HG03342 (cell line): ENCODE results near the gene SH3BP4.

Source experiments
- ATAC-seq: cut with Tn5 transposase; IDR thresholded peaks from one replicate; pipeline ENCODE4 v1.9.1; 2021; ENCODE audit warnings: mild to moderate bottlenecking, moderate library complexity; ENCODE audit not compliant: unreplicated experiment

The SH3BP4 gene

GRCh38 chr2:234940527-234940926 is 11.3 kb upstream of the SH3BP4 start:
- no peak for ATAC-seq

GRCh38 chr2:234945339-234945873 is 6.4 kb upstream of the SH3BP4 start:
- no peak for ATAC-seq

DNA sequence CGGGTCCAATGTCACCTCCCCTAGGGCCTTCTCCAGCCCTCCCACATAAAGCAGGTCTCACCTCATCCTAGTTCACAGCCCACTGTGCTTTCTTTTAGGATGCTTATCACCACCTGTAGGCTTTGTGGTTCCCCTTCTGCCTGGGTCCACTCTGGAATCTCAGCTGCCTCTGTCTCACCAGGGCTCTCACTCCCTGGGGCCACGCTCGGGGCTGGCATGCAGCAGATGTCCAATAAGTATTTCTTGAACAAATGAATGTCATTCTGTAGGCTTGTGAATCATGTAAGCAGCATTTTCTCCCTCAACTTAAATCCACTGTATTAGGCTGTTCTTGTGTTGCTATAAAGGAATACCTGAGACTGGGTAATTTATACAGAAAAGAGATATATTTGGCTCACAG is 4.3 kb upstream of the SH3BP4 start:
- no peak for ATAC-seq

DNA sequence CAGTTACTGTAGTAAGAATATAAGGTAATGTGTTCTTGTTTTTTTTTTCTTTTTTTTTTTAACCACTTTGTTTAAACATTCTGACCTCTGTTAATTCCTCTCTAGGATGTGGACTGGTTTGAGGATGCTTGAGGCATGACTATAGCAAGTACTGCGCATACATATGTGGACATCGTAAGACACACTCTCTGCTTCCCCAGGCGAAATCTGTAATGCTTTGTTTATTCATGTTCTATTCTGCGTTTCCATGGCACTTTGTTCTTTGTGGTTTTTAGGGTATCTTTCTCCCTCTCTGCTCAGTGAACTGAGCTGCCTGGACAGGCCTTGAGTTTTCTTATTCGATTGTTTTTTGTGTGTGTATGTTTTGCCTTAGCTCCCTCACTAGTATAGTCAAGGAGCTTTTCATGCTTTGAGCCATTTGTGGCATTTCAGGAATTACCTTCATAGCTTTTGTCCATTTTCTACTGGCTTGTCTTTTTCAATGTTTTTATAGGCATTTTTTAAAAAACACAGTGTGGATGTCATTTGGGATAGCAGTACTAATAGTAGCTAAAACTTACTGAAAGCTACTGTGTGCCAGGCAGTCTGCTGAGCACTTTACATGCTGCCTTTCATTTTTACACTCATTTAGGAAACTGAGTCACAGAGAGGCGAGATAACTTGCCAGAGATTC is 1.9 kb upstream of the SH3BP4 start:
- ATAC-seq, result no peak

DNA sequence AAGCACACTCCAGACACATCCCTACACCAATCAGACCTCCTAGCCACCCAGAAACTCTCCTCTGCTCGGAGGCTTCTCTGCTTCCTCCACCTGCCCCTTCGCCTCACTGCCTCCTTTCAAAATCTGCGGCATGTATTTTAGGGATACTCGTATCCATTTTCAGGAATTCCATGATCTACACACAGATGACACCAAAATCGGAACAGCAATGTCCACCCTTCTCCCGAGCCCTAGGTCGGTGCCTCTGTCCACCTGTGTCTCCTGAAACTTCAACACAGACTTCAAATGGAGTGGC is 1.4 kb upstream of the SH3BP4 start:
- ATAC-seq, result no peak

DNA sequence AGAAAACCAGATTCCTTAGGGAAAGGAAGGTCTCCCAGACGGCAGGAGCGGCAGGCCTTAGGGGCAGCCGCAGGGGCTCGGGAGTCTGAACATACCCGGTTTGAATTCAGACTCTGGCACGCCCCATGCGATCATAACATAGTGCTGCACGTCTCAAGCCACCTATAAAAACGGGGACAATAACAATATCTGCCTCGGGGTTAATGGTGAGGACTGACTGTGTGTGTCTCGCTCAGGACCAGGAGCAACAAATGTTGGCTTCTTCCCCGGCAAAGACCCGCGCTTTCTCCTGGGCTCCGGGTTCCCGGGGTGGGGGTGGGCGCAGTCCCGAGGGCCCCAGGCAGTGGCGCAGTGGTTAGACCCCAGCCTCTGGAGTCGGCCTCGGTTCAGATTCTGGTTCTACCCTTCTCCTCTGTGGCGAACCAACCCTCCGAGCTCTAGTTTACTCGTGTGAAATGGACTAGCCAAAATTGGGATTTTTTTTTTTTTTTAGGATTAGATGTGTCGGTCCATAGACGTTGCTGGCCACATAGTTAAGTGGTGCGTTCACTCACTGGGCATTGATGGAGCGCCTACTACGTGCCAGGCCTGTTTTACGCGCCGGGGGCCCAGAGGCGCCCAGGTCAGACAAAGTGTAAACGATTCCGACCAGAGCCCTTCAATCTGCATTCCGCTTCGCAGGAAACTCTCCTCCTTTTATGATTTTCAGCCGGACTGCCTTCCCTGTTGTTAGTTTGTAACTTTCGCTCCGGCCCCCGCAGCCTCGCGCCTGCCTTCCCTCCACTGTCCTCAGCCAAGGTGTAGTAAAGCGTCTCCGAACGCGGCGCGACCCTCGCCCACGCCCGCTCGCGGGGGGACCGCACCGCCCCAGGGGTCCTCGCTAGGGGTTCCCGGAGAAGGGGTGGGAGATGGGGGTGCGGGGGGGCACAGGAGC is 820 bp upstream of the SH3BP4 start:
- no peak for ATAC-seq

DNA sequence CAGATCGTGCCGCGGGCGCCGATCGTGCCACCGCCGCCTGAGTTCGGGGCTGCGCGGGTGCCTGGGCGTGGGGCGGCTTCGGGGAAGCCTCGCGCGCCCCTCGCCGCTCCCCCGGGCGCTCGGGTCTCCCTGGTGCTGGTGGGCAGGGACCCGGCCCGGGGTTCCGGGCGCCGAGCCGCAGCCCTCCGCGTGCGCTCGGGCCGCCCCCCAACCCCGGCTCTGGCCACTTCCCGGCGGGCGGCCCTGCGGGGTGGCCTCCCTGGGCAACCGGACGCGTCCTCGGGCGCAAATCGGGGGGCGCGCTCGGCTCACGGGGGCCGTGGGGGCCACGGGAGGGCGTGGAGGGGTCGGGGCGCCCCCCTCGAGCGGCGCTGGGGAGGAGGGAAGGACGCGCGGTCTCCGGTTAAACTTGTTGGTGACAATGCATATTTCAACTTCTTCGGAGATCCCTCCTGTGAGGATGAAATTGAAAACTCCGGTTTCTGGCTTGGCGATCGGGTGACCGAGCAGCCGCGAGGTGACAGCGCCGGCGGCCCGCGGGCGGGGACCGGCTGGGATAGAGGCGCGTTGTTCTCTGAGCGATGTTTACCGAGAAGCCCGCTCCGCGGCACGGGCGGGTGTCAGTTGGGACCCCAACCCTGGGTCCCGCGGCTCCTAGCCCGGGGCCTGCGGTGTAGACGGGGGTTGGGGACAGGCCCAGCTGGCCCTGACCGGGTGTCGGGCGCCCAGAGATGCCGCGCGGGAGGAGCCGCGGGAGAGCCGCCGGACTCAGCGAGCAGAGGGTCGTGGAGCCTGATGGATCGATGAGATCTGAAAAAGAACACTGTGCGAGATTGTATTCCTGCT is 676 bp downstream of the SH3BP4 start:
- ATAC-seq, result no peak

- ATAC-seq, result no peak
Measured at GRCh38 chr2:234953116-234954031, 1.6 kb downstream of the SH3BP4 start.

GRCh38 chr2:234954551-234954992 is 2.8 kb downstream of the SH3BP4 start:
- ATAC-seq, result no peak

DNA sequence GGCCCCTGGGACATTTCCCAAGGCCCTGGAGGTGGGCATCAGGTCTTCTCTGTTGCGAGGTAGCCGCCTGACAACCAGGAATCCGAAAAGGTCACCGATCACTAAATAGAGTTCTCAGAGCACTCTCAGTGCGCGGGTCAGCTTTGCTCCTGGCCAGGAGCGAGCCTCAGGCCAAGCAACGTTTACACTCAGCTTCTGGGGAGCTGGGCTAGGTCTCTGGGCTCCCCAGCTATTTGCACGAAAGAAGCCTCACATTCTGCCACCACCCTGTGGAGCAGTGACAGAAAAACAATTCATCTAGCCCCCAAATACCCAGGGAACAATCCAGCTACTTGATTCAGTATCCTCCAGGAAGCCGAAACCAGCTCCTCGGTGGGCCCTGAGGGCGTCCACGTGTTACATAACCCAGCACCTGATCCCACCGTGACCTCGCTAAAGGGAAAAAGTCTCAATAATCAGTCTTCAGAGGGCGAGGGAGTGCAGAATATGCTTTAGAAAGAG is 3.3 kb downstream of the SH3BP4 start:
- ATAC-seq, result no peak

GRCh38 chr2:234955971-234956509 is 4.2 kb downstream of the SH3BP4 start:
- no peak for ATAC-seq

GRCh38 chr2:234957834-234958135 is 6.0 kb downstream of the SH3BP4 start:
- no peak for ATAC-seq

- ATAC-seq, result no peak
Measured at GRCh38 chr2:234958311-234958710, 6.5 kb downstream of the SH3BP4 start.

GRCh38 chr2:234958746-234959395 is 7.1 kb downstream of the SH3BP4 start:
- no peak for ATAC-seq

DNA sequence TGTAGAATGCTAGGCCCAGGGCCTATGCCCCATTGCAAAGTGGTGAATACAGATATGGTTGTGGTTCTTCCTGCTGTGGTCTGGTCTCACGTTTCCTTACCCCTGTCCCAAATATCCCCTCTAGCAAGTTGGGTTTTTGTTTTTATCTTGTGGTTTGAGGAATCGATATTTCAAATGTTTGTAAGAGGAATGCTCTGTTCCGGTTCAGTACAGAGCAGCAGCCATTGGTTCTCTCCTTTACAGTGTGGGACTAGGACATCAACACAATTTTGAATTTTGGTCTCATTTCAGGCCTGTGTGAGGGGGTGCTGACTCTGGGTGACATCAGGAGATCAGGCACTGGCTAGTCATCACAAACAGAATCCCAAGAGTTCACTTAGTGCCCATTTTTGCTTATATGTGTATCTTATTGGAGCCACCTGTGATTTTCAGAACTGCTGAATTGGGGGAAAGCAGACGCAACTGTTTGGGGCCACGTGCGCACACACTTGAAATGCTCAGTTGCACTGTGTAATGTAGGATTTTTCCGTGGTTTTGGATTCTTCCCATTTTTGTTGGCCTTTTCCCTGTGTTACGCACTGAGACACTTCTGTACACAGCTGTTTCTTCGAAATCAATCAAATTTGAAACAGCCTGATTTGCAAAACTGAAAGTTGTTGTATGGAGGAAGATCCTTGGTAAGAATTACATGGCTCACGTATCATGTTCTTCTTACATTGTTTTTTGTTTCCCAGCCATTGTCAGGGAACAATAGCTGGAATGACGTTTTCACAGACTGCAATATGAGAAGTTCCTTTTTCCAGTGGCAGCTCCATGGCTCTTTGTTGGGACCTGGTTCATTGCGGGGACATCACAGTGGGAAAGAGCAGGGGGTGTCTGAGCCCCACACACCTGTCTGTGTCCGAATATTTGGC is 8.6 kb downstream of the SH3BP4 start:
- no peak for ATAC-seq

GRCh38 chr2:234961784-234962183 is 10.0 kb downstream of the SH3BP4 start:
- no peak for ATAC-seq

- ATAC-seq, result no peak
Measured at GRCh38 chr2:234963773-234964615, 12.2 kb downstream of the SH3BP4 start.
